Ammon's horn (tissue), 1 donor: ENCODE measurements around the gene EXOC3L1.

Source experiments
- DNase-seq: peaks from one replicate; pipeline ENCODE4 v3.0.0-alpha.2; 2016; ENCODE audit warnings: low spot score

Gene EXOC3L1

DNA sequence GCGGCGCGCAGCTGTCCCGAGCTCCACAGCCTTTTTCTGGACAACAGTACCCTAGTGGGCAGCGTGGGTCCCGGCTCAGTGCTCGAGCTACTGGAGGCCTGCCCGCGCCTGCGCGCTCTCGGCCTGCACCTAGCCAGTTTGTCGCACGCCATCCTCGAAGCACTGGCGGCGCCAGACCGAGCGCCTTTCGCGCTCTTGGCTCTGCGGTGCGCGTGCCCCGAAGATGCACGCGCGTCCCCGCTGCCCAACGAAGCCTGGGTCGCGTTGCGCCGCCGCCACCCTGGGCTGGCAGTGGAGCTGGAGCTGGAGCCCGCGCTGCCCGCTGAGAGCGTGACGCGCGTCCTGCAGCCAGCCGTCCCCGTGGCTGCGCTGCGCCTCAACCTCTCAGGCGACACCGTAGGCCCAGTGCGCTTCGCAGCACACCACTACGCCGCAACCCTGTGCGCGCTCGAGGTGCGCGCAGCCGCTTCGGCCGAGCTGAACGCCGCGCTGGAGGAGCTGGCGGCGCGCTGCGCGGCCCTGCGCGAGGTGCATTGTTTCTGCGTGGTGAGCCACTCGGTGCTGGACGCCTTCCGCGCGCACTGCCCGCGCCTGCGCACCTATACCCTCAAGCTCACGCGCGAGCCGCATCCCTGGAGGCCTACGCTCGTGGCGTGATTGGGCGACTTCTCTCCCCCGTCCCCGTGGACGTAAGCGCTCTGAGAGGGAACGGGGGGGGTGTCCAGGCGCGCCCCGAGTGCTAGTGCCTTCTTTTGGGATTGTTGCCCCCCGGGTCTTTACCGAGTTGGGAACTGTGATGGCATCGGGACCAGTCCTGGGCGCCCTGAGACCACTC is 26.6 kb downstream of the EXOC3L1 start:
- peak; percentile 89 for DNase-seq

DNA sequence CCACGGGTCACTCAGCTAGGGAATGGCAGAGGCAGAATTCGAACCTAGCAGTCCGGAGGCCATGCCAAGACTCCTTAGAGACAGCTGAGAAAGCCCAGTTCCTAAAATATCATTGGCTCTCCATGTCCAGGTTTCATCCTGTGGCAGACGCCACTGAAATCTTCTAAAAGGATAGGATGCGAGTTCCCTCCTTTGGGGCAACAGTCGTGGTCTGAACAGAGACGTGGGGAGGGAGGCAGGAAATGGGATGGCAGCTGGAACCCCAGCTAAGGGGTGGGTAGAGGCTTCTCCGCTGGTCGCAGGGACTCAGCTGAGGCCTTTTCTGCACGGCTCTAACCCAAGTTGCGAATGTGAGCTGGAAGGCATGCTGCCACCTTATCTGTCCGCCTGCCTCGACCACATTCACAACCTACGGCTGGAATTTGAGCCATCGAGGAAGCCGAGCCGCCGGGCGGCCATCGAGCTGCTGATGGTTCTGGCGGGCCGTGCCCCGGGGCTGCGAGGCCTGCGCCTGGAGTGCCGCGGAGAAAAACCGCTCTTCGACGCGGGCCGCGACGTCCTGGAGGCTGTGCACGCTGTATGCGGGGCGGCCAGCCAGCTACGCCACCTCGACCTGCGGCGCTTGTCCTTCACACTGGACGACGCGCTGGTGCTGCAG is 27.3 kb downstream of the EXOC3L1 start:
- DNase-seq: no peak

DNA sequence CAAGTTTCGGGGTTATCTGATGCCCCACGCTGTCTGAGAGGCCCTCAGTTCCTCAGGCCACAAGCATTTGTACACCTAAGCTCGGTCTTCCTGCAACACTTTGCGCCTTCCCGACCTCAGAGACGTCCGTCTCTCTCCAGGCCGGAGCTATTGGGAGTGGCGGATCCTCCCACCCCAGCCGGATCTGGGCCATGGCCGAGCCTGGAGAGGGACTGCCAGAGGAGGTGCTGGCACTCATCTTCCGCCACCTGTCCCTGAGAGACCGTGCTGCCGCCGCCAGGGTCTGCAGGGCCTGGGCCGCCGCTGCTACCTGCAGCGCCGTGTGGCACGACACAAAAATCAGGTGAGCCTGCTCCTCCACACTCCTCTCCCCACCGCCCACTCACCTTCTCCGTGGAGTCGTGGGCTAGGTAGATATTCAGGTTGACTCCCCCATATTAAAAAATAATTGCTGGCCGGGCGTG is 28.3 kb downstream of the EXOC3L1 start:
- DNase-seq: no peak

DNA sequence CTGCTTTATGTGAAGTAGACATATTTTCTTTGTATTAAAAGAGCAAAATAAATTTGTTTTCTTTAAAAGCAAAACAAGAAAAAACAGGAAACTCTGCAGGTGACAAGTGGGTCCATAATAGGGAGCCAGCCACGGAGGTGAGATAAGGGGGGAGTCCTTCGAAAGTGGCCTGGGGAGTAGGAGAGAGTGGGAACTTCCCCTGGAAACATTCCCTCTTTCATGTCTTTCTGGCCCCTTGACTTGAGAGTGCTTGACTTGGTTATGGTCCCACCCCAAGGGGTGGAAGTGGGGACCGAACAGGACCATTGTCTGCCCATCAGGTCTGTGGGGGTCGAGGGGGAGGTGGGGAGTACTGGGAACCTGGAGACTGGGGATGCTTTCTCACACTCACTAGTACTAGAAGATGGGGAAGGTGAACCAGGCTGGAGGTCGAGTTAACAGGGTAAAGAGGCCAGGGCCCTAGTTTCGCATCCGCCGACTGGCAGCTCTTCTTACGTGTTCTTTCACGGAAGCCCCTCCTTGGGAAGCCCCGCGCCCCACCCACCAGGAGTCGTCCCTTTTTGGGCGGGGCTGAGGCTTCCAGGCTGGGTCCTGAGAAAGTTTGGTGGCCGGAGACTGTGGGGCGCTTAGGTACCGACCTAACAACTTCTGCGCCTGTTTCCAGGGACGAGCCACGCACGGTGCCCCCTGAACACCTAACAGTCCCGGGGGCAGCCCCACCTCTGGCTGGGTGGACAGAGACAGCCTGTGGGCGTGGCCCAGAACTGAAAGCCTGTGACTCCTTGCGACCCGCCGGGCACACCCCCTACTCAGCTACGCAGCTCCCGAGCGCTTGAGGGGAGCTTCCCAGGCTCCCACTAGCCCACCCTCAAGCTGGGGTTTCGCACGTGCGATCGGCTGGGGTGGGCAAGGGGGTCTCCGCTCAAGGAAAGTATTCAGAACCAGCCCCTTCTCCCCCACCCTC is 31.0 kb downstream of the EXOC3L1 start:
- no peak for DNase-seq

DNA sequence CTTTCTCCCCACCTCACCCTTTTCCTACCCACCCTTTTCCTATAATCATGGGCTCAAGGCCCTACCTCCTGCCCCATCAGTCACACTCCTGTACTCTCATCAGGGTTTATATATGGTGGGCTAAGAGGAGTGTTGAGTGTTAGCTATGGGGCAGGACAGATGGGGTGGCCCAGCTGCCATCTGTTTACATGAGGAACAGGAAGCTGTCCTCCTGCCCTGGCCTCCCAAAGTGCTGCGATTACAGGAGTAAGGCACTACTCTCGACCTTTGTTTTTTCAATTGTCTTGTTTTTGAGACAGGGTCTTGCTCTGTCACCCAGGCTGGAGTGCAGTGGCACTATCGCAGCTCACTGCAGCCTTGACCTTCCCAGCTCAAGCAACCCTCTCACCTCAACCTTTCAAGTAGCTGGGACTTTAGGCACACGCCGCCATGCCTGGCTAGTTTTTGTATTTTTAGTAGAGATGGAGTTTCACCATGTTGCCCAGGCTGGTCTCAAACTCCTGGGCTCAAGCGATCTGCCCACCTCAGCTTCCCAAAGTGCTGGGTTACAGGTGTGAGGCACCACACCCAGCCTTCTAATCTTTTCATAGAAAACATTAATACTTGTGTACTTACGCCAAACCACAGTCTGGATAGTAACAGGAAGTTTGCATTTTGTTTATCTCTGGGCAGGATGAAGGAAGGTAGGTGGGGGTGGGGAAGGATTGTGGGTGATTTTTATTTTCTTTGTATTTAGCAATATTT is 31.9 kb downstream of the EXOC3L1 start:
- no peak for DNase-seq

DNA sequence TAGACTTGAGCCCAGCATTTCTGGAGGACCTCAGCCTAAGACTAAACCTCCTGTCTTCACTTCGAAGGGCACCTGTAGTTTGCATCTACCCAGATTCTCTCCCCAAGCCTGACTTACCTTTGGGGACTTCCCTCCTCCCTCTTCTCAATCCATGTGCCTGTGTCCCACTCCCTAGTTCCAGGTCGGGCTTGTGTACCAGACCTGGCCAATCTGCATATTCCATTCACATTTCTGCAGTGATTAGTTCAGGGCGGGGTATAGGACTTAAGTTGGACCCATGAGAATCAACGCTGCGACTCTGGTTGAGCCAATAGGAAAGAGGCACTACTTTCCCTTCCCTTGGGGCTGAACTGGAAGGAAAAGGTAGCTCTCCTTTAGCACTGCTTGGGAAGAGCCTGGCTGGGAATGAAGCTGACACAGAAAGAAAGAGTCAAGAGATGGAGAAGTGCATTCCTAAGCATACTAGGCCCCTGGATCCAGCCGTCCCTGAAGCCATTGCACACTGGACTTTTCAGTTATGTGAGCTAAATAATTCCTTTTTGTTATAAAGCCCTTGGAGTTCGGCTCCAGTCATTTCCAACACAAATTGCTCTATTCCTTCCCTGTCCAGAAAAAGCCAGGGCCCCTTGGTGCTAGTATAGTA is 32.7 kb downstream of the EXOC3L1 start:
- no peak for DNase-seq

DNA sequence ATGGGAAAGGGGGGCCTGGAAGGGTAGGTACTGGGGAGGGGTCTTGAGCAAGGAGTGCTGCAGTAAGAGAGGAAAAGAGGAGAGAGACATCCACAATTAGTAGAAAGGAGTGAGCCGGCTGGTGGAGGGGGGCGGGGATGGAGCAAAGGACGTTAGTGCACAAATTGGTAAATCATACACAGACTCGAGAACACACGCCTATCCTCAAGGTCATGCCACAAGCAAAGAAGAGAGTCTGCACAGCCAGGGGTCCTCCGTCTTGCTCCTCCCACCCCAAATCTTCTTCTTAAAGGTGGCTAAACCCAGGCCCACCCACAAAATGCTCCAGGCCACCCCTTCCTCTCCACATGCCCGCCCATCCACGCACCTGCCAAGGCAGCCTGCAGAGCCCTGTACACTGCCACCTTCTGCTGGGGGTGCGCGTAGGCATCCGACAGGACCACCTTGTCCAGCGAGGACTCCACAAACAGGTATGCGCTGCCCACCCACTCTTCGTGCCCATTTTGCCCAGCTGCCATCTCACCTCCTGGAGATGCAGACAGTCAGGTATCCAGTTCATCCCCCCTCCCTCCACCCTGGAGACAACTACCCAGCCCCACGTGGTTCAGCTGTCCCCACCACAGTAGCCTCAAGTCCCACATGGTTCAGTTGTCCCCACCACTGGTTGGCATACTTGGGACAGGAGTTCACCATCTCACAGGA is 33.6 kb downstream of the EXOC3L1 start:
- no peak for DNase-seq

DNA sequence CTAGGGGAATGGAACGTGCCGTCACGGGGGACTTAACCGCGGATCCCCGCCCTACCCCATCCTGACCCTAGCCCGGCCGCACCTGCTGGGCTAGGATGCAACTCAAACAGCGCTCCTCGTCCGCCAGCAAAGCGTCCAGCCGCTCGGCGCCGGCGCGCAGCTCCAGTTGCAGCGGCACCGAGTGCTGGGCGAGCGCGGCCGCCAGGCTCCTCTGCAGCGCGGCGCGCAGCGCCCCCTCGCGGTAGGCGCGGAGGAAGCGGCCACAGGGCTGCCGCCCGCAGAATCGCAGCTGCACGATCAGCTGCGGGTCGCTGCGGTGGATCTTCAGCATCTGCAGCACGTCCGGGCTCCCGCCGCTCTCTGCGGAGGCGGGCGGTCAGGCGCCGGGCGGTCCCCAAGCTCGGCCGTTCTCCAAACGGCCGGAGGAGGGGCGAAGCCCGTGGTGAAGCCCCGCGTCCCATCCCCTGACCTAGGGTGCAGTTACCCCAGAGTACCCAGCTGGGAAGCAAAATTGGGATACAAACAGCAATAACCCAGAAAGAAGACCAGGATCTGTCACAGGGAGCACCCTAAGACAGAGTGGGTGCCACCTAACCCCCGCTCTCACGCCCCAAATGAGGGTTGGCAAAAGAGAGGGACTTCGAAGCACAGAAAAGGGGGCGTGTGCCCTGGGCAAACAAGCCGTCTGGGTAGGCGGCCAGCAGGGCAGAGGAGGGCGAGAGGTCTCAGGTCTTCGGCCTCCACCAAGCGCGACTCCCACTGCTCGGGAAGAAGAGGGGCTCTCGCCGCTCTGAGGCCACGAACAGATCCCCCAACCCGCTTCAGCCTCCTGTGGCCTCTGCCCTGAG is 34.4 kb downstream of the EXOC3L1 start:
- peak; percentile 81 for DNase-seq

DNA sequence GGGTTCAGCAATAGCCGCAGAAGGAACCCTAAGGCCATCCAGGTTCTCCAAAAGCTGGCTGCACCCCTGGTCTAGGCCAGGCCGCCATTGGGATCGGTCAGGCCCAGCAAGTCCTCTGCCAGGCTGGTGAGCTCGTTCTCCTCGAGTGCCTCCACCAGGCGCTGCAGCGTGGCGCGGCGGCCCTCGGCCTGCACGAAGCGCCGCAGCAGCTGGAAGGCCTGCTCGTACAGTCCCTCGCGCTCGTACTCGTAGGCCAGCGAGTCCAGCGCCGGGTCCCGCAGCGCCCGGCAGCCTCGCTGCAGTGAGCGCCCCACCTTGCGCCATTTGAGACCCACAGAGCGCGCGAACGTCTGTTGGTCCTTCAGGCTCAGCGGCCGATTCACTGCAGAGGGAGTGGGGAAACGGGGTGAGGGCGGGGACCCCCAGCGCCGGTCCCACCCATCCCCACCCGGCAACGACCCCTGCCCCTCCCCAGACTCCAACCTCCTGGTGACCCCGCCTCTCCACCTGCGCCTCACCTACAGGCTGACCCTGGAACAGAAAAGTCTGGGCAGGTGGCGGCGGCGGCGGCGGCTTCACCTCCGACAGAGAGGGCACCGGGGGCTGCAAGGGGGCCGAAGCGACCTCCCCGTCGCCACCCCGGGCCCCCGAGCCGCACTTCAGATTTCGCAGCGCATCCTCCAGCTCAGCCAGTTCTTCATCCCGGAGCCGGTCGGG is 35.2 kb downstream of the EXOC3L1 start:
- DNase-seq: peak; percentile 10

DNA sequence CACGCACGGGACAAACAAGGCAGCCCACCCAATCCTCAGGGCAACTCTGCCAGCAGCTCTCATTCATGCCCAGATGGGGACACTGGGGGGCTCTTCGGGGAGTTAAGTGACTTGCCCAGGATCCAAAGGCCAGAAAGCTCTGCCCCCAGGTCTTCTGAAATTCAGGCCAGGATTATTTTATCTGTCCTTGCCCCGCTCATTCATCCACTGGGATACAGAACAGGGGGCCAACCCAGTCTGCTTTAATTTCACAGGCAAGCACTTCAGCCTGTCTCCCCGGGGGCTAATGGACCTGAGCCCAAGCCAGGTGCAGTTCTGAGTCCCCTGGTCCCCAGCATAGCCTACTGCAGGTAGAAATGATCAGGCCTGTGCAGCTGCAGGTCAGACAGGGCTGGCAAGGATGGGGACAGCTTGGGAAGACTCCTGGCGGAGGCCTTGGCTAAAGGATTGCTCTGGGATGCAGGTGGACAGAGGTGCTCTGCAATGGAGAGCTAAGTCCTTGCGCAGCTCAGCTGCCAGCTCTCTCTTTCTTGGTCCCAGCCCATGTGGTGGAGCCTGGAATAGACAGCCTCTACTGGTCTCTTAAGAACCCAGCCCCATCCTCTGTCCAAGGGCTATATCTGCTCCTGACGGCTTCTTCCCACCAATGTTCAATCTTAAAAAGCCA is 38.4 kb downstream of the EXOC3L1 start:
- no peak for DNase-seq

DNA sequence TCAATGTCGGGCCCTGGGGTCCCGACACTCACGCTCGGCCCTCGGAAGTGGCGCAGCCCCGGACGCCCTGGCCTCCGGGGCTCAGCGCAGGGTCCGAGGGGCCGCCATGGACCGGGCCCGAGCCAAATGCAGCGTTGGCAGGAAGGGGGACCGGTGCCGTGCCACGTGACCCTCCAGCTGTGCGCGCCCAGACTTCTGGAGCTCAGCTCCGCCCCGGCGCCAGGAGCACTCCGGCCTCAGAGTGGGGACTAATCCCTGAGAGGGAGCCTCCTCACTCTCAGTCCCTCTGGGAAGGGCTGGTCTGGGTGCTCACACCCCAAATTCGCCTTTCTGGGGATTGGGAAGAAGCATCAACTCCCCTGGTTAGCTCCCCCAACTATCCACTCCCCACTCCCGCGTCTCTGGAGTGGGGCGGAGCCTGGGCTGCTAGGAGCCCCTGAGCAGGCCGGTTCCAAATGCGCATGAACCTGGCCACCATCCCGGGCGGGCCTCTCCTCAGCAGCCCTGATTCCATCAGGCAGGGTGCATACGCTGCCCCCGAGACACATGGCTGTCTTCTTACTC is 39.0 kb downstream of the EXOC3L1 start, which contains the start of gene B3GNT9:
TSS of gene B3GNT9 (minus strand) at position 166 of the 564 bp plus-strand sequence. CDS start 513 bp downstream, outside the sequence.
- DNase-seq: peak; percentile 80

DNA sequence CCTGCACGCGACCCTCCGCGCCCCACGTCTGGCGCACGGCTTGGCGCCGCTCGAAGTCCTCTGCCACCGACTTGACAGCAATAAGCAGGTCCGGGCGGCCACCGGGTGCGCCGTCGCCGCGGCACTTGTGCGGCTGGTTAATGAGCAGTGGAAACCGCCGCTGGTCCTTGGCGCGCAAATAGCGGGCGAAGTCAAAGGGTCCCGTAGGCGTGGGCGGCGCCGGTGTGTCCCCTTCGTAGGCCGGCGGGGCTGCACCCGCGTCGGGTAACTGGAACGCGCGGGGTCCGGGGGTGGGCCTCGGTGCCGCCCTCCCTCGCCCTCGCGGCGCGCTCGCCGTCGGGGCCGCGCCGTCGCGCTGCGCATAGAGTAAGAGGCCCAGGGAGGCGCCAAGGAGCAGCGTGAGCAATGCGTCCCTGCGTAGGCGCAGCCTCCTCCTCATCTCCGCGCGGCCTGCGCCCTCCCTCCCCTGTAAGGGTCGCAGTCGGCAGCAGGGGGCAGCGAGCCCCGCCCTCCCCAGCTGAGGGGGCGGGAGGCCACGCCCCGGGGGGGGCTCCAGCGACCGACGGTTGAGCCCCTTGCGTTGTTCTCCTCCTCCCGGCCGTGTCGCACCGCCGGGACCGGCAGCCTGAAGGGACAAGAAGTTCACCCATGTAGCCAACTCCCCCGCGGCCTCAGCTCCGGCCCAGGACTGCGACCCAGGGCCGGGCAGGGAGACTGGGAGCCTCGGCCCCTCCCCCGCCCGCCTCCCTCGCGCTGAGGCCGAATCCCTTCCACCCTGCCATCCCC is 39.7 kb downstream of the EXOC3L1 start:
- DNase-seq: no peak

DNA sequence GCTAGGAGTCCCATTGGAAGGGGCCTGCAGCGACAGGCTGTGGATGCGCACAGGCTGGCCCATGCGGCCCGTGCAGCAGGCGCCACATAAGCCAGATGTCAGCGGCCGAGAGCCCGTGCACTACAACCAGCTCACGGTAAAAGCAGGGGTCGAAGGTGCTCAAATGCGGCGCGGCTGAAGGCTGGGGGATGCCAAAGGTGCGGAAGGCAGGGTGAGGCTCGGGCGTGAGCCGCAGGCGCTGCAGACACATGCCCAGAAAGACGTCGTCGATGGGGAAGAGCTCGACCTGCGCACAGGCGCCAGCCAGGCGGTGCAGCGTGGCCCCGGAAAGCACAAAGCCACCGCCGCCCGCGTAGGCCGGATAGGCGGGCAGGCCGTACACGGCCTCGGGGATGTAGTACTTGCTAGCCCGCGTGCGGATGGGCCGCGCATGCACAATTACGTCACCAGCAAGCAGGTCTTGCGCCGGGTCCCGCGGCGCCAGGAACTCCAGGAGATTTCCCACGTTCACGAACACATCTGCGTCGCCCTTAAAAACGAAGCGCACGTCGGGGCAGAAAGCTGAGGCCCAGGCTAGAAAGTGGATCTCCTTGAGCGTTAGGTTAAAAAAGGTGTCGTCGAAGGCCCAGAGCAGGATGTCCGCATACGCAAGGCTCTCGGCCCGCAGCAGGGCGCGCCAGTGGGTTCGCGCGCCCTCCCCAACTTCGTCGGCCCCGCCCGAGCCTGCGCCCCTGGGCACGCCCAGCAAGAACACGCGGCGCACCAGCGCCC is 40.5 kb downstream of the EXOC3L1 start:
- DNase-seq: no peak

DNA sequence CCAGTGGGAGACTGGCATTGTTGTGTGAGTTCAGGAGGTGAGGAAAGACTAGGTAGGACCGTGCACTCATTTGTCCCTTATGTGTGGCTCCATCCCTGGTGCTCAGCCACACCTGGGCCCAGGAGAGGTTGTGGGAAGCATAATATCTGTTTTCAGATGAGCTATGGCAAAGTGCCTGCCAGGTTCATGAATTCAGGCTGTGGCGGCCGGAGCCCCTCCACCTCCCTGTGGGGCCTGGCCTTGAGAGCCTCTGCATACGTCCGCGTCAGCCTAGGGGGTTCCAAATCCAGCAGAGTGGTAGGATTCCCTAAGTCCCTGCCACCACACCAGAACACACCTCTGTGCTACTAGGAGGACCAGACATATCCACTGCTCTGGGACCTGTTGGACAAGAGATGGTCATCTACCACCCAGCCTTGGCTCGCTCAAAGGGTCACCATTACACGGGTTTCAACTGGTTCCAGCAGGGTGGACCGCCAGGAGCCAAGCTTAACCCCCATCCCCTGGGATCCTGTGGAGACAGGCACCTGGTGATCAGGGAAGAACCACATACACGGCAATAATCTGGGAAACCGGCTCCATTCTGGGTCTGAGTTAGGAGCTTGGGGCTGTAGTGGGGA is 41.2 kb downstream of the EXOC3L1 start:
- no peak for DNase-seq

DNA sequence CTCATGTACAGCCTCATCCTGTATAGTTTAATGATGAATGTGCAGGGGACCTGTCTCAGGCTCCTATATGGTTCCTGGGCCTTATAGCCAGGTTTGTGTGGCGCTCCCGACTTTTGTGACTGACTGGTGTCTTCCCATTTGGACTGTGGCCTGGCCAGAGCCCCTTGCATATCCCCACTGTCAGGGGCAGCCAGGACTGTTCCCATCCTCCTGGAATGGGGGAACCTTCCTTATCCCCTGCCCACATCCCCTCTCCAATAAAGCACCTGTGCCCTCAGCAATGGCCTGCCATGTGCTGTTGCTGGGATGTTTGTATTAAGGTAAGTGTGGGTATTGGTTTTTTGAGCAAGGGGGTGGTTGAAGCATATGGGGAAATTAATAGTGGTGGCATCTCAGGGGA is 41.7 kb downstream of the EXOC3L1 start:
- DNase-seq: no peak
